GM21367 (cell line): ENCODE measurements around the gene TBX4.
"Not testable (repeated sequence)": the region's sequence is repeated elsewhere in the genome, so short reads cannot be mapped to it uniquely, and the experiment has no call there.

Experiments
- ATAC-seq: cut with Tn5 transposase; IDR thresholded peaks from one replicate; pipeline ENCODE4 v1.9.1; 2021; ENCODE audit not compliant: unreplicated experiment

The TBX4 gene

DNA sequence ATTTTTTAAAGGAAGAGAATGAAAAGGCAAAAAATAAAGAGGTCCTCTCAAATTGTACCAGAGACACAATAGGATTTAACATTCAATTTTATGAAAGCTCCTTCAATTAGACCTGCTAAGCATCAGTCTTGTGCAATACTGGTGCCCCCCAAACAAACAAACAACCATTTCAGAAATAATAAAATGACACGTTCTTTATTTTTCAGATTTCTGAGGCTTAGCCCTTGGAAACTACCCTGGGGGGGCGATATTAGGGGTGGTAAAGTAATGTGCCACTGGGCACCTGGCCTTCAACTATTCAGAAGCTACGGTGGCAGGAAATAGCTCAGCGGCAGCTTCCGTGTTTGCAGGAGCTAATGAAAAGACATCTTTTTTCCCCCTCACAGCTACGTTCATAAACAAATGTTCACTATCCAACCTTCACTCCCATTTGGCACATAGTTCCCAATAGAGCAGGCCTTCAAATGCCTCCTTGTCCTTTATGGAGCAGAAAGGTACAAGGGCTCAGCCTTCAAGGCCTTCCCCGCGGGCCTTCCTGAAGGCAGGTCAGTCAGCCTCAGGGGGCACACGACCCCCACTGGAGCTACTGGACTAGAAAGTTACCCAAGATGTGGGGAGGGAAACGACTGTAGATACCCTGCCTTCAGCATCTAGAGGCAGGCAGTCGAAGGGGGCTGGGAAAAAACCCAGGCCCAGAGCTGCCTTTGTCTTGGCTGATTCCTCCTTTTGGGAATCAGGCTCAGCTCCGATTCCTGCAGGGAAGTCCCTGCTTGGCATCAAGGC is 44.1 kb downstream of the TBX4 start:
- ATAC-seq: no peak

DNA sequence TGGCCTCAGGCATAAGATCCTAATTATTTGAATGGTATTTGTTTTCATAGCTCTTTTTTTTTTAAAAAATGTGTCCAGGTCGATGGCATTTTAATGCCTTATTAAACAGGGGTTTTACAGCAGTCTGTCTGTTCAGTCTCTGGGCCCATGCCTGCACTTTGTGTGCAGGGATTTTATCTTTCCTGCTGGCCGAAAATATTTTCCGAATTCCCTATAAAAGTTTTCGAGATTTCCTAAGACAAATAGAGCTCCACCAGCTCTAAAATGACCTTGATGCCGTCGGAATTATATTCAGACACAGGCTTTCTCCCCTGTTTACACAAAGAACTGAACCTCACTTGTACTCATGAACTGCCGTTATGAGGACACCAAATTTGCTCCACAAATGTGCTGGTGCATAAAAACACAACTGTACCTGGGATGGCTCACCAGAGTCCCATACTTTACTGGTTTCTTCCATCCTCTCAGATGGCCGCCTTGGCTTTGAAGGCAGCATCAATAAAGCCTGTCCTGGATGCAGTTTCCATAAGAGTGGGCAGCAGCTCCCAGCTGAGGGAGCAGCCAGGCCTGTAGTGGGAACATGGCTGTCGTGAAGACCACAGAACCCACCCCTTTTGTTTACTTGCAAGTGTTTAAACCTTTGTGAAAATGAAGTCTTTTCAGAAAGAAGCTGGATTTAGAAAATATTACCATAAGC is 44.9 kb downstream of the TBX4 start:
- ATAC-seq: no peak

DNA sequence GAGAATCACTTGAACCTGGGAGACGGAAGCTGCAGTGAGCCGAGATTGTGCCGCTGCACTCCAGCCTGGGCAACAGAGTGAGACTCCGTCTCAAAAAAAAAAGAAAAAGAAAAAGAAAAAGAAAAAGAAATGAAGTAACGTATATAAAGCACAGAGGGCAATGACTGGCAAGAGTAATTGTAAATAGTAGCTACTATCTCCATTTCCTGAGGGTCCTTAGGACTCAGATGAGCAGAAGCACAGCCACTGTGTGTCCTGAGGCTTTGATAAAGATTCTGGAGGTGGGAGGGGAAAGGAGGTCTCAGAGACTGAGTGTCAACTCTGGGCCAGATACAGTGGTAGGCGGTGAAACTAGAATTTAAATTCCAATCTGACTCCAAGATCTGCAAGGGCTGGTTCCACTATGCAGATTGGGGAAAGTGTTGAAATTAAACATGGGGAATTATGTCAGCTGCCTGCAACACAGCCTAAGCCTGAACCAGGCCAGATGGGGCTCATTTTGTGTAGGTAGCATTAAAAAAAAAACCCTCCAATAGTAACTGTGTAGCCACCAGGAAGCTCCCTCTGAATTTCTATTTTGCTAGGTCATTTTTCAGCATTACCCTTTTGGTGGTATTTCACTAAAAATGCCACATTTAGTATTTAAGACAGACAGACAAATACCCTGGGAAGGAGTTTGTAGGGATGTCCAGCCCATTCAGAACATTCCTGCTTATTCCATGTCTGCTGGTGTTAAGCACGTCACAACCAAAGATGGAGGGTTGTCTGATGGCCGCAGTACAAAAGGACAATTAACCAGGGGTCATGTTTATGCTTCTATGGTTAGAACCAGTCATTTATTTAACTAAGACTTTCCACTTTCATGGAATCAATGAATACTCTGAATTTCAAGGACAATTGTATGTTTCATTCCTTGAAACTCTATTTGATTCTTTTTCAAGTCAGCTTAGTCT is 46.1 kb downstream of the TBX4 start:
- no peak for ATAC-seq

DNA sequence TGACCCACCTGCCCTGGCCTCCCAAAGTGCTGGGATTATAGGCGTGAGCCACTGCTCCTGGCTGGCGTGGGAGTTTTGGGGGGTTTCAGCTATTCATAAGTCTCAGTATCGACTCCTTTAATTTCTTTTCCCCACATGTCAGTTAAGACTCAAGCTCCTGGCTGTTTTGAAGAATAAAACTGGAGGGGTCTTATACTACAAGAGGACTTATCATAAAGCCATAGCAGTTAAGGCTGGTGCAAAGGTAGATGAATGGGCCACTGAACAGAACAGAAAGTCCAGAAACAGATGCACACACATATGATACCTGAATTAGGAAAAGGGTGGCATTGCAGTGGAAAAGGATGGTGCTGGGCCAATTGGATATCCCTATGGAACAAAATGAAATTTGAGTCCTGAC is 47.4 kb downstream of the TBX4 start:
- no peak for ATAC-seq

DNA sequence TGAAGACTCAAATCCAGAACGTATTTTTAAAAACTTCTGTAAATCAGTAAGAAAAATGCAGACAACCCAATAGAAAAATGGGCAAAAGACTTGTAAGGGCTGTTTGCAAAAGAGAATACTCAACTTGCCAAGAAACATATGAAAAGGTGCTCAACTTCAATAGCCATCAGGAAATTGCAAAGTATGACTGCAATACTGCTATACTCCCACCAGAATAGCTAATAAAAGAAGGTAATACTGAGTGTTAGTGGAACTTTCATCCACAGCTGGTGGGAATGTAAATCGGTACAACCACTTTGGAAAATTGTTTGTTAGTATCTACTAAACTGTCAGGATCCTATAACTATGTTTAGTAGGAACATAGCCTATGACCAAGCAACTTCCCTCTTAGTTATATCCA is 48.1 kb downstream of the TBX4 start:
- ATAC-seq: no peak

DNA sequence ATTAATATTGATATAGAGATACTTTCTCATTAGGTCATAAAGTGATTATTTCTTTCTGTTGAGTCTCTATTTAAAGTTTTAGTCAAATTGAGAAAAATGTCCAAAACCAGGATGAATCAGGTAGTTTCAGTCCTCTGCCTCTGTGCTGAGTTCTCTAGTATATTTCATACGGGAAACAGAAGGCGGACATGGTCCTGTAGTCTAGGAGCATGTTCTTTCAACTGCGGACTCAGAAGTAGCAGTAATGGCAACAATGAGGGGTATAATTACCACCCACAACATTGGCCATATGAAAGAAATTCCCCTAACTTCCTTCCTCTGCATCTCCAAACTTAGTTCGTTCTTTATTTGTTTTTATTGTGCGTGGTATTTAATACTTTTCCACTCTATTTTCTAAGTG is 50.1 kb downstream of the TBX4 start:
- ATAC-seq: no peak

DNA sequence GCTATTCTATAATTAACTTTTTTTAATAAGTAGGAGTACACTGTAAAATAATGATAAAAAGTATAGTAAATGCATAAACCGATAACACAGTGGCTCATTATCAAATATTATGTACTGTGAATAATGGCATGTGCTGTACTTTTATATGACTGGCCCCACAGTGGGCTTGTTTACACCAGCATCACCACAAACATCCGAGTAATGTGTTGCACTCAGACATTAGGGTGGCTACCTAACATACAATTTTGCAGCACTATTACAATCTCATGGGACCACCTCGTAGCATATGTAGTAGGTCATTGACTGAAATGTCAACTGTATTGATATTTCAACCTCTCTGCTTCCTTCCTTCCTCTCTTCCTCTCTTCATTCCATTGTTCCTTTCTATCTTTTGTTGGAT is 51.7 kb downstream of the TBX4 start:
- ATAC-seq: no peak

DNA sequence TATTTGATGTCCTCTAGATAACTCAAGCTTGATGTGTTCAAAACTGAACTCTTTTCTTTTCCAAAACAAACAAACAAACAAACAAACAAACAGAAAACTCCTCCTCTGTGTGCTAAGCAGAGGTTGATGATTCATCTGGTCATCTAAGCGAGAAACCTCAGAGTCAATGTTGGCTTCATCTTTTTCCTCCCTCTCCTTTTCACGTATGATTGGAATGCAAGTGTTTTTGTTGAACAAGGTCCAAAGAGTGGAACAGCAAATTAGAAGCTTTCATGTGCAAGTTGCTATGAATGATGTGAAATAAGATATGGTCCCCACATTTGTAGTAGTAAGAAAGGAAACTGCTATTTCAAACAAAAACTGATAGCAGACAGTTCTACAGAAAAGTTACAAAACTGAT is 52.5 kb downstream of the TBX4 start:
- ATAC-seq: no peak

DNA sequence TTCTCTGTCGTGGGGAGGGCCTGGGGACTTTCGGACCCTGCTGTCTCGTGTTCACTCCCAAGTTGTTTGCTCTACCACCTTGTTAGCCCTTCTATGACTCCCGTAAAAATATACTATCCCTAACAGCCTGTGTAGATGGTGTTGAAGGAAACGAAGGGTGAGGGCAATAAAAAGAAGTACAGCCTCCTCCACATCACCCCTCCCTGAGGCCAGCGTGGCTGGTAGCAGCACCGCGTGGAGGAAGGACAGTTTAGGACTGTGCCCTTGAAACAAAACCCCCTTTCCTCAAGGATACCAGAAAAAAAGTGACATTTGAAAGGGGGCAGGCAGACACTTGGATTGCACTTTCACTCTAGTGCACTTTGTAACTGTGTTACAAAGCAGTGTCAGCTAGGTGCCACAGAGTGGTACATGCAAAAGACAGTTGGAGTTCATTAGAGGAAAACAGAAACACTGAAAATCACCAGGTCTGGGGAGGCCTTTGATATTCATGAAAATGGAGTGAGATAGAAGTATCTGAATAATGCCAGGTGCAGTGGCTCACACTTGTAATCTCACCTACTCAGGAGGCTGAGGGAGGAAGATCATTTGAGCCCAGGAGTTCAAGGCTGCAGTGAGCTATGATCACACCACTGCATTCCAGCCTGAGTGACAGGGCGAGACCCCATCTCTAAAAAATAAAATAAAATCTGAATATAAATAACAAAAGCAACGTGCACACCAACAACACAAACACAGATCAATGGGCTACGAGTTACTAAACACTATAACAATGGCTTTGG is 53.8 kb downstream of the TBX4 start:
- ATAC-seq: no peak

DNA sequence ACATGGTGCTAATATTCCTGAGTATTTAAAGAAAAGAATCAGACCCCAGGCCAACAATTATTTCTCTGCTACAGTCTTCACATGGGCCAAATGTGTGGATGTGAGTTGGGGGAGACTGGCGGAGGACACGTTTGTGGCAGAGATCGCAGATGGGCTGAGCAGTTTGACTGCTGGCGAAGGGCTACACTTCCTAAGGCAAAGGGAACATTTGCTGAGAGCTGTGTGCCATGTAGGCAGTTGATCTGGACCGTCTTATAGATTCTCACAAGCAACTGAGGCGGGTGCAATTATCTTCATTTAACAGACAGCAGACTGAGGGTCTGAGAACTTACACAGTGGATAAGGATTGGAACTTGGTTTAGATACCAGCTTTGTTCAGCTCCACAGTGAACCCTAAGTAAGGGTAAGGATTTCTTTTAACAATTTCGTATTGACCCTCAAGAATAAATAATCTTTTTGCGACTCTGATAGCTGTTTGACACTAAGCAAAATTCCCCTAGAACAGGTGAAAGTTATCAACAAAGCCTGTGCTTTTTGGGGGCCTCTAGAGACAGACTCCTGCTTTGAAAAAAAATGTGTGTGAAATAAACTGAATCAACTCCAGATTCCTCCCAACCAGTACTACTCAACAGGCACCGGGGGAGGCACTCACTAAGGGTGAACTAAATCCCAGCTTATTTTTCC is 55.3 kb downstream of the TBX4 start:
- ATAC-seq: no peak

DNA sequence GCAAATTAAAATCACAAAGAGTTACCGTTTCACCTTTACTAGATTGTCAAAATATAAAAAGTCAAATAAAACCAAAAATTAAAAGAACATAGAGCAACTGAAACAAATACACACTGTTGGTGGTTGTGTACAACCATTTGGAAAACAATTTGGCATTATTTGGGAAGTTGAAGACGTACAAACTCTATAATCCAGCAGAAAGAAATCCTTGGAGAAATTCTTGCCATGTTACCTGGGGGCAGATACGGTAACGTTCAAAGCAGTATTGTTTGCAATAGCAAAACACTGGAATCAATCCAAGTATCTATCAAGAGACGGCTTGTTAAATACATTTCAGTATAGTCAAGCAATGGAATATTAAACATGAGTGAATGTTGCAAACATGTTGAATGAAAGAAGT is 56.7 kb downstream of the TBX4 start:
- no peak for ATAC-seq

DNA sequence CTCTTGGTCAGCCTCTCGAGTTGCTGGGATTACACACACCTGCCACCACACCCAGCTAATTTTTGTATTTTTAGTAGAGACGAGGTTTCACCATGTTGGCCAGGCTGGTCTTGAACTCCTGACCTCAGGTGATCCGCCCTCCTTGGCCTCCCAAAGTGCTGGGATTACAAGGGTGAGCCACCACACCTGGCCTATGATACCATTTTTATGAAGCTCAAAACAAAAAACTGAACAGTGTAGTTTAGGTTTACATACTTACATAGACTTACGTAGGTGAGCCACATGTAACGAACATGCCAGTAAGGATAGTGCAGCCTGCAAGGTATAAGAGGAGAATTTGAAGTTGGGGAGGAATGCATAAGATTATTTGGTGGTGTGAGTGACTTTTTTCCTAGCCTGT is 57.2 kb downstream of the TBX4 start:
- not testable (repeated sequence) for ATAC-seq

DNA sequence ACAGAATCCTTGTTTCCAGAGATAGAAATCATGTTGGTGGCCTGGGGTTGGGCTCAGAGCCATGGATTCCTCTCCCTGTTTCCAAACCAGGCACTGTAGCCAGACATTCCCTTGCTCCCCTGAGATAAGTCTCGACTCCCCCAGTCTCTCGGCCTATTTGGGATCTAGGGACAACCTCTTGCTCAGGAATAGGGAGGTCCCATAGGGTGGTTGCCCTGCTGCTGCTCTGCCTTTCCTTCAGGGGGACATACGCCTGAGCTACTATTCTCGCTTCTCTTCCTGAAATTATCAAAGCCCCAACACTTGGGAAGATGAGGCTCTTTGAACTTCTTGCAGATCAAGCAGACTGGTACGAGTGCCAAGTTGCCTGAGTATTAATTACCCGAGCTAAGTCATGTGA is 58.0 kb downstream of the TBX4 start:
- no peak for ATAC-seq

DNA sequence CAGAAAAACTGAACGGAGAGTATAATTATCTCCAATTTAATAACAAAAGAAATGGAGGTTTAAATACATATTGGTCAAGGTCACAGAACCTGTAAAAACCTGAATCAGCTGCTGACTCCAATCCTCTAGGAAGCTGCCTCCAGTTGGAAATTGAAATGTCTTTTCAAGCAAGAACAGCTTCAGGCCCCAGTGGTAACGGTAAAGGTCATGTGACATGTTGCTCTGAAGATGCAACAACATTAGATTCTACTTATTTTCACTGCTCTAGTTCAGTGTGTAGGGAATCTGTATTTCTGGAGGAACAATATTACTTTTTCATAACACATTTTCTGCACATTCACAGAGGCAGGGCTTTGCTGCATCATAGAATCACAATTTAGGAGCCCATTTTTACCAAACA is 58.8 kb downstream of the TBX4 start:
- no peak for ATAC-seq

DNA sequence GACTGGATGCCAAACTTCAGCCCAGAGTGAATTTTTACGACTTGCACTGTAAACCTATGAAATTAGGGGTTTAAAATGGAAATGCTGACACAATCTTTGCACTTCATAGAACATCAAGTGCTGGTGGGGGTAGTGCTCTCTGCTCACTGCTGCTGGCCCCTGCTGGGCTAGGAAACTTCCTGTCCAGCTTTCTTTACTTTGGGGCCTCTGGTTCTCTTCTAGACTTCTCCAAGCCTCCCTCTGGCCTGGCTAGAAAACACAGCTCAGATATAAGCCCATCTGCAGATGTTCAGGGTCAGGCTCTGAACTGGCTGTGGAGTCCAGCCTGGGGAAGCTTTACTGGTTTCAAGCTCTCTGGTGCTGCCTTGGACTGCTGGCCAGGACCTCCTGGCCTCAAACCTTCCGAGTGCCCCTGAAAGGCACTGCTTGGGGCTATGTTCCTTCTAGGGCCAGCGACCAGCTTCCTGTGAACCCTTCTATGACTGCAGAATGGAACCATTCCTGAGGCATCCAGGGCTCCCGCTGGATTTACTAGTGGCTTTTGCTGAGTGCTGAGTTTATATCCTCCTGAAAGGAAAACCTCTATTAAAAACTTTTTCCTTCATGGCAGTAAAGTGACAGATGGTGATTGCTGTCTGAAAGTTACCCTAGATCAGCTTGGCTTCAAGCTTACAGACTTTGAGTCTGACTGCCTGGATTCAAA is 59.4 kb downstream of the TBX4 start:
- ATAC-seq: no peak

DNA sequence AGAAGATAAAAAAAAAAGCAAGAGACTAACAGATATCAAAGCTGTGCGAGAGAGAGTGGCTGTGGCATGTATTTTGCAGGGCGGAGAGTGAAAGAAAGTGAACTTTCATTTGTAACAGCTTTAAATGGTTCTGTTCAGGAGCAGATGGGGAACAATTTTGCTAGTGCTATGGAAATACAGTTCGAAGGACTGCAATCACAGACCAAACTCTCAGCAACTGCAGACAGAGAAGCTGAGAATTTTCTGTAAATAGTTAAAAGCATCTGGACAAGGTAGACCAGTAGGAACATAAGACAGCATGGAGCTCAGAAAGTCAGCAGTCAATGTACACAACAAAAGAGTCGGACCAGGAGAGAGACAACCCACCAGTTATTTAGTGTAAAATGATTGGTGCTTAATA is 62.3 kb downstream of the TBX4 start:
- ATAC-seq: no peak

DNA sequence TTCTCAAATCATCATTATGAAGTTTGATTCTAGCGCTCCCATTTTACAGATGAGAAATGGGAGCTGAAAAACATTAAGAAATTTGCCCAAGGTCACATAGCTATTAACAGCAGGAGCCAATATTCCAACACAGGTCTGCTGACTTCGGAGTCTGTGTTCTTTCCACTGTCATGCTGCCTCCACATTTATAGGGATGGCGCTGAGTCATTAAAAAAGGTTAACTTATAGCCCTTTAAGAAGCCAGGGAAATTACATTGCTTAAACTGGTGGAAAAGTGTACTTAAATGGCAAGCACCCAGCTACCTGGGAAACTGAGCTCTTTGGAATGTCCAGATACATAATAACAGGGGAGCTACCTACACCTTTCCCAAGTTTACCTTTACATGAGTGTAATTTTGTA is 65.0 kb downstream of the TBX4 start:
- ATAC-seq: no peak

DNA sequence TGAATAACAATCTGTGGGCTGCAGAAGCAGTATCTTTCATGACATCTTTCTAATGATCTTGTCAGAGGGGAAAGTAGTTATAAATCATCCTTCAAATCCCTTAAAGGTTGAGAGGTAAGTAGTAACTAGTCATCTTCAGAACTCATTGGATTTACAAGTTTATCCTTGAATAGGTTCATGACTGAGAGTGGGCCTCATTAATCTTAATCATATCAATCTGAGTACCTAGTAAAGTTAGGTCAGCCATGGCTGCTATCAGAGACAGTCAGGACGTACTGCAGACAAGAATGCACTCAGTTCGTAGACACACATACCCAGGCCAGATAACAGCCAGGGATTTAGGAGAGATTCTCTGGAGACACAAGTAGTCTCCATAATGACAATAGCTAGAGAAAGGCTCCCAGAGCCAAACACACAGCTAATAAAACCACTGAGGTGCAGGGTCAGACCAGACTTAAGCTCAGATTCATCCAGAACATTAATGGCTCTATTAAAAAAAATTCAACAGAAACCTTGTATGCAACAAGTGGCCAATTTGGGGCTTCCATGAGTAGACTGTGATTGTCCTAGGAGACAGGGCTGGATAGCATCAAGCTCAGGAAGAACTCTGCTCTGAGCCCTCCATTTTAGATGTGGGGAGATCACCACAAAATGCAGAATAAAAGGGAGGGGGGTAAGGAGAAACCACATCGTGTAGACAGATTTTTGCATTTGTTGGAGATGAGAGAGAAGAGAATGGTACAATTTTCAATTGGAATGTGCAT is 65.8 kb downstream of the TBX4 start:
- no peak for ATAC-seq

DNA sequence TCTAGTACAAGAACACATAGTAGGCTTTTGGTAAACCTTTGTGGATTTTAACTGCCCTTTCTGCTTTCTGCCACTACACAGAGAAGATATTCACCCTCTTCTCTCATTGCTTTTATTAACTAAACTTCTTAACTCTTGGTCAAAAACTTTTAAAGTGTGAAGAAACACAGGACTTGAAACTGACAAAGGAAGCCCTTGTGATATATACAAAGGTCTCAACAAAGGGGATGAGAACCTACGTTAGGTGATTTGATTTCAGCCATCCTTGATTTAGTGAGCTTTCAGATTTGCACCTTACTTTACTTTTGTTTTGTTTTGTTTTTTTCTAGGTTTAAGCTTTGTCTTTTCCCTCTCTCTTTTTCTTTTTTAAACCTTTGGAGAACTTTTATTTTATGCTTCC is 66.9 kb downstream of the TBX4 start:
- no peak for ATAC-seq
